Activated T-cell treated with anti-CD3 and anti-CD28 coated beads for 24 hours (primary cell): ENCODE measurements around the gene KANSL3.
"Not testable (repeated sequence)": the region's sequence is repeated elsewhere in the genome, so short reads cannot be mapped to it uniquely, and the experiment has no call there.

Source experiments
- DNase-seq: peaks from one replicate; pipeline ENCODE4 v3.0.0-alpha.2; 2020; ENCODE audit warnings: low read depth

Gene KANSL3

DNA sequence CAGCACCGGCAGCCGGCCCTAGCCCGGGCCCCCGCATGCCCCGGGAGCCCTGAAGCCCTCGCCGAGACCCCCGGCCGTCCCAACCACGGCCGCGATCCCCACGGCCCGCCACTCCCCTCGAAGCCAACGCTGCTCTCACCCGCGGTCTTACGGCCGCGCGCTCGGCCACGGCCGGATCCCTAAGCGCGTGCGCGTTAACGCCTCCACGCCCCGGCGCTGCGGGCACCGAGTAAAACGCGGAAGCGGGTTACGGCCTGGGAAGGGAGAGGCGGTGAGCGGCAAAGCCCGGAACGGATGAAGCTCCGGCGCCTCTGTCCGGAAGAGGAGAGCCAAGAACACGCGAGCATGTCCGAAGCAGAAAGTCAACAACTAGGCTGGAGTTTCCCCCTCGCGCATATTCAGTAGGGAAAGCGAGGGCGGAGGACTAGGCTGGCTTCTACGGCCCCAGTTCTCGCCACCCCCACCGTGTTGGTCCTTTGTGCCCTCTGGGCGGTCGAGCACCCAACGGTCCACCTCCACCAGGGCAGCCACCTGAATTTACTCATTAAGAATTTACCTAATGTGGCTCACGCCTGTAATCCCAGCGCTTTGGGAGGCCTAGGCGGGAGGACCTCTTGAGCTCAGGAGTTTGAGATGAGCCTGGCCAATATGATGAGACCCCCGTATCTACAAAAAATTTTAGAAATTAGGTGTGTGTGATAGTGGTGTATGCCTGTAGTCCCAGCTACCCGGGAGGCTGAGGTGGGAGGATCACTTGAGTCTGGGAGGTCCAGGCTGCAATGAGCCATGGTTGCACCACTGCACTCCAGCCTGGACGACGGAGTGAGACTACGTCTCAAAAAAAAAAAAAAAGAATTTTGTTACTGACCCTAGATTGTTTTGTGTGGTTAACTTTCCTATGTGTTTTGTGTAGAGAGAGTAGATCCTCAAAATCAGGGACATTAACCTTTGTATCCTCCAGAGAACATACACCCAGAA is at the start of gene KANSL3:
TSS of gene KANSL3 (minus strand) at position 169 of the 978 bp plus-strand sequence. CDS start 1,177 bp downstream, outside the sequence.
- peak; percentile 86 for DNase-seq

DNA sequence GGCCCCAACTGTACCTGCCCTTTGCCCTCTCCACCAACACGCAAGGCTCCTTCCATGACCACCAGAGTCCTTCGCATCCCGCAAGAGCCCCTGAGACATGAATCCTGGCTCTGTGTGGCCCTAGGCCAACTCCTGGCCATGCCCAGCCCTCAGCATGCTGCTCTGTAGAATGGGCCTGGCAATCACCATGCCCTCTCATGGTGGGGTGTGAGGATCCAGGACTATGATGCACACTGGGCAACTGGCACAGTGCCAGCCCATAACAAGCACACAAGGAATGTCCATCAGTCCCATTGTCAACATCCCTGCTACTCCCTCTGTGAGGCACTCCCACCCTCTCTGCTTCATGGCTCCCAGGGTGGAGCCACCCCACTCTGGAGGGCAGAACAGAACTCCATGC is 49.2 kb upstream of the KANSL3 start:
- no peak for DNase-seq

DNA sequence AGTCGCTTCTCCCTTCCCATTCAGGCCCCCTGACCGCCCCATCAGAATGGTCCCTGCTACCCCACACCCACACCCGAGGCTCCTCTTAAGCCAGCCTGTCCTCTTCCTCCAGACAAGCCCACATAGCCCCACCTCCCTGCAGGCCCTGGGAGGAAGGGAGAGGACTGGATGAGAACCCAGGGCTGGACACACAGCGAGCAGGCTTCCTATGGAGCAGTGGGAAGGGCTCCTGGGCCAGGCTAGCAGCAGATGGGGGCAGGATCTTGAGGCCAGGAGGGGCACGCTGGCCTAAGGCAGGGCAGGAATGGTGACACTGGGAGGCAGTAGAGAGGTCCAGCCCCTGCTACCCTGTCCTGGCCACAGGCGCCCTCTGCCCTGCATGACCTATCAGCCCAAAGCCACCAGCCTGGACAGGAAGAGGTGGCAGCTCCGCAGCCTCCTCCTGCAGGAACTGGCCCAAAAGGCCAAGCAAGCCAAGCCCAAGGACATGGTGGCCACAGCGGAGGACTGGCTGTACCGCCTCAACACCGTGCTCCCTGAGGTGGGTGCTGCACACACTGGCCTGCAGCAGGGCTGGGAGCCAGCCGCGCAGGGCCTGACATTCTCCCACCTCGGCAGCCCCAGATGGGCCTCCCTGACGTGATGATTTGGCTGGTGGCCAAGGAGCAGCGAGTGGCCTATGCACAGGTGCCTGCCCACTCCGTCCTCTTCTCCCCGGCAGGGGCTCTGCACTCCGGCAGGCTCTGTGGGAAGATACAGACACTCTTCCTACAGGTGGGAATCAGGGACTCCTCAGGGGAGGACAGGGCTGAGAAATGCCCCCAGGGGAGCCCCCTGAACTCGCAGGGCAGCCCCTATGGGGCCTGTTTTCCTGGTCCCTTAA is 47.7 kb upstream of the KANSL3 start:
- DNase-seq: no peak

GRCh38 chr2:96684883-96685576 is 46.9 kb upstream of the KANSL3 start:
- DNase-seq: no peak

GRCh38 chr2:96683972-96684820 is 46.1 kb upstream of the KANSL3 start:
- no peak for DNase-seq

- no peak for DNase-seq
Measured at GRCh38 chr2:96683307-96683706, 45.2 kb upstream of the KANSL3 start.

- no peak for DNase-seq
Measured at GRCh38 chr2:96681540-96681939, 43.4 kb upstream of the KANSL3 start.

DNA sequence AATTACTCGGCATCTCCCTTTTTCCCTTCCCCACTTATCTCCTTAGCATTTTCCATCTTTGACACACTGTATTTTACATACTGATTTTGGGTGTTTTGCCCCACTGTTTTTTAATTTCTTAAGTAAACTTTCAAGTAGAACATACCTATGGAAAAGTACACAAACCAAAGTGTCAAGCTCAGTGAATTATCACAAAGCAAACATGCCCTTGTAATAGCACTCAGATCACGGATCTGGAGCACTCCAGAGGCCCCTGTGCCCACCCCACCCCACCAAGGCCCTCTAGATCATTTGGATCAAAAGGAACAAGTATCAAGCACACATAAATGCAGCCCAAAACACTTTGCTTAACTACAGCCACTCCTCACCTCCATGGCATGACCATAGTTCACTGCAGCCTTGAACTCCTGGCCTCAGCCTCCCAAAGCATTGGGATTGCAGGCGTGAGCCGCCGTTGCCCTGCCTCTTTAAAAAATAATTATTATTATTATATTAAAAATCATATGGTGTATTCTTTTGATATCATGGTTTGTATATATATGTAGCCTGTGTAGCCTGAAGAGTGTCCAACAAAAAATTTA is 42.5 kb upstream of the KANSL3 start:
- DNase-seq: no peak

GRCh38 chr2:96679848-96680247 is 41.7 kb upstream of the KANSL3 start:
- no peak for DNase-seq

DNA sequence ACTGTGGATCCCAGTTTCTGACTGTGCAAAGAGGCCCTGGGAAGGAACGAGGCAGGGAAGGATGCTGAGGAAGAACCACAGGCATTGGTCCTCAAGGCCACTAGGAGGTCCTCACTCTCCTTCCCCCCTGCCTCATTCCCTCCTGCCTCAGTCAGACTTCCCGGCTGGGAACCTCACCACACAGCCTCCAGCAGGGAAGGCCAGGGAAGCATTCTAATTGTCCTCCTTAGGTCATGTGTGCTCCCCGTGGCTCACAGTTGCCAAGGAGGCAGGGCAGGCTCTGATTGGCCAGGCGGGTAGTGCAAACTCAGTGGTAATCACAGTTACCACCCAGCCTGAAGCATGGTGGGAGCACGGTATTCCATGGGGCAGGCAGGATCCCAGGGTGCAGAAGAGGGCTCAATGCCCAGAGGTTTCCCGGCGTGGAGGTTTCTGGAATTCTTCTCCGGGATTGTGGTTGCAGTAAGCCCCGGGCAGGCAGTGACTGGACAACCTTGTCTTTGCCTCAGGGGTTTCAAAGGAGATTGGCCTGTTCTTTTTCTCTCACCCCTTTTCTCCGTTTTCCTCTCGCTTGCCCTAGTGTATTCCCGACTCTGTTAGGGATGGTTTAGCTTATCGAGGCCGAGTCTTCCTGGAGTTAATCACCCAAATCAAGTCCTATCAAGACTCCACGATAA is 31.6 kb upstream of the KANSL3 start:
- DNase-seq: no peak

DNA sequence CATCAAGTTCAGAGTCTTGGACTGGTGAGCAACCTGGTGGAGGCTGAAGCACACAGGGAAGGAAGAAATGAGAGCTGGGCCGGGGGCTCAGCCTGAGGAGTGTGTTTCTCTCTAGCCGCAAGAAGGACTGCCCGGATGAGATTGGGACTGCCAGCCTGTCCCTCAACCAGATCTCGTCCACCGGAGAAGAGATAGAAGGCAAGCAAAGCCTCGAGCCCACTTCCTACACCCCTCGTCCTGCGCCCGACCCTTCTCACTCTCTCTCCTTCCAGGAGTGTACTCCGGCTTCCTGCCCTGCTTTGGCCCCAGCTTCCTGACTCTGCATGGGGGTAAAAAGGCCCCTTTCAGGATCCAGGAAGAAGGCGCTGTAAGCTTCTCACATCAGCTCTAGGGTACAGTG is 30.7 kb upstream of the KANSL3 start:
- no peak for DNase-seq

GRCh38 chr2:96665717-96666116 is 27.6 kb upstream of the KANSL3 start:
- not testable (repeated sequence) for DNase-seq

GRCh38 chr2:96665083-96665569 is 27.0 kb upstream of the KANSL3 start:
- DNase-seq: no peak

DNA sequence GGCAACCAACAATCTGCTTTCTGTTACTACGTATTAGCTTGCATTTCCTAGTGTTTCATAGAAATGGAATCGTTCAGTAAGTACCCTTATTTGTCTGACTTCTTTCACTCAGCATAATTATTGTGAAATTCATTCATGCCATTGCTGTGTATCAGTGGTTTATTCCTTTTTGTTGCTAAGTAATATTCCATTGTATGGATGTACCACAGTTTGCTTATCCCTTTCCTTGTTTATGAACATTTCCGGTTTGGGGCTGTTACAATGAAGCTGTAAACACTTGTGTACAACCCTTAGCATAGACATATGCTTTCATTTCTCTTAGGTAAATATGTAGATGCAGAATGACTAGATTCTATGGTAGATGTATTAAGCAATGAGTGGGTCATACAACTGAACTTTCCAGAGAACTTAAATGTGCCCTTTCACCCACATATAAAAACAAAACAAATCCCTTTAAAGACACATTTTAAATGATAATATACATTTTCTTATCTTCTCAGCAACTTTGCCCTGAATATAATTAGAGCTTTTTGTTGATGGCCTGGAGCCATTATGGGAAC is 26.3 kb upstream of the KANSL3 start:
- DNase-seq: no peak

DNA sequence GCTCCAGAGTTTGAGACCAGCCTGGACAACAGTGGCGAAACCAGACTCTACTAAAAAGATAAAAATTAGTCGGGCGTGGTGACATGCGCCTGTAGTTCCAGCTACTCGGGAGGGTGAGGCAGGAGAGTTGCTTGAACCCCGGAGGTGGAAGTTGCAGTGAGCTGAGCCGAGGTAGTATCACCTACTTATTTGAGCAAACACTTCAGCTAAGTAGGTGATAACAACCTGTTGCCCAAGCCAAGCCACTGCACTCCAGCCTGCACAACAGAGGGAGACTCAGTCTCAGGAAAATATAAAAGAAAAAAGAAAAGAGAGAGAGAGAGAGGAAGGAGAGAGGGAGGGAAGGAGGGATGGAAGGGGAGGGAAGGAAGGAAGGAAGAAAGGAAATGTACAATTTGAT is 25.7 kb upstream of the KANSL3 start:
- no peak for DNase-seq

DNA sequence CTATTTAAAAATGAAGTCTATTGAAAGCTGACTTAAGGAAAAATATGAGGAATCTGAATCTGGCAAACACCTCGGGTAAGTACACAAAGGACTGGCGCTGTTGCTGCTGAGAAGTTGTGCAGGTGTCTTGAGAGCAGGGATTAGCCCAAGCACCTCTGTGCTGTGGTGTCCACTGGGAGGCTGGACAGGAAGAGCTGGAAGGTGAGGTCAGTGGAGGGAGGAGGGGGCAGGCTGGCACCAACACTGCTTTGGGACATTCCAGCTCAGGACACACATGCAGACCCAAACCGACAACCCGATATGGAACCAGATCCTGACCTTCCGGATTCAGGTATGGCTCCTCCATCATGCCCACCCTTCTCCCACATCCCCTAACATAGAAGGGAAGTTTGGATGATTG is 25.1 kb upstream of the KANSL3 start:
- DNase-seq: no peak

DNA sequence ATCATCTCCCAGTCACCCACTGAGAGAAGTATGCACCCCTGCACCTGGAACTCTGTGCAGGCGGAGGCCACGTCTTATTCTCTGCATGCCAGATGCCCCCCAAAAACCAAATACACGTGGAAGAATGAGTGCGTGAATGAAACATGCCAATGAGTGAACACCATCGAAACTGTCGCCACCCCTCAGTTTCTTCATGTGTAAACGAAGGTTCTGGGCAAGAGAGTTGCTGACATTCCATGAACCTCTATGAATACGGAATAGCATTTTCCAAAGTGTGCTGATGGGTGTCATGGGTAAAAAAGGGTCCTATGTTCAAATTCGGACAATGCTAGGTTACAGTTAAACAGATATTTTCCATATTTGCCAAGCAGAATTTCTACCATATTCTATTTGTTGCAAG is 24.2 kb upstream of the KANSL3 start:
- no peak for DNase-seq

DNA sequence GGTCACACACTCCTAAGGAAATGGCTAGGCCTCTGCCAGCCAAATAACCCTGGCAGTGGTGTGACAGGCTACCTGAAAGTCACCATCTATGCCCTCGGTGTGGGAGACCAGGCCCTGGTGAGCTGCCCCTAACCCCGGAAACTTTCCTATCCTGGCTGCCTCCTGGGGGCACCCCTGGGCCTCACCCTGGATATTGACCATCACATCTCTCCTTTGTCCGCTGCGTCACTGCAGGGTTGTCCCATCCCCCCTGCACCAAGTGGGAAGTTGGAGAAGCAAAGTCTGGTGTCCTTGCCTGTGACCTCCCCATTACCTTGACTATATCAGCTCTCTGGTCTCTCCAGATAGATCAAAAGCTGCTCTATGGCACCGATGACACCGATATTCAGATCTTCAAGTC is 23.2 kb upstream of the KANSL3 start:
- no peak for DNase-seq

GRCh38 chr2:96656540-96656939 is 18.4 kb upstream of the KANSL3 start:
- no peak for DNase-seq

GRCh38 chr2:96655526-96655925 is 17.4 kb upstream of the KANSL3 start:
- no peak for DNase-seq
